SK-N-SH treated with all-trans-retinoic acid at 6 μM for 48 hours (cell line): ENCODE measurements around the gene VSX2.

Source experiments
- CREB5 ChIP-seq: fragments of 250-450 bp; sonication (Bioruptor Pico); IDR thresholded peaks from 2 replicates; pipeline ENCODE4 v1.5.1; 2020; ENCODE audit warnings: low read depth, mild to moderate bottlenecking, moderate library complexity
- GLIS3 ChIP-seq: fragments of 250-450 bp; sonication (Bioruptor Pico); IDR thresholded peaks from 2 replicates; pipeline ENCODE4 v1.5.0; 2020; ENCODE audit warnings: mild to moderate bottlenecking, moderate library complexity
- OSR1 ChIP-seq: fragments of 250-450 bp; sonication (Bioruptor Pico); IDR thresholded peaks from 2 replicates; pipeline ENCODE4 v1.8.0; 2022; ENCODE audit warnings: moderate library complexity, mild to moderate bottlenecking, inconsistent platforms
- RARB ChIP-seq: fragments of 250-450 bp; sonication (Bioruptor Pico); IDR thresholded peaks from 2 replicates; pipeline ENCODE4 v1.8.0; 2021; ENCODE audit warnings: mild to moderate bottlenecking, moderate library complexity
- SNAI2 ChIP-seq: fragments of 250-450 bp; sonication (Bioruptor Pico); IDR thresholded peaks from 2 replicates; pipeline ENCODE4 v1.5.0; 2020; ENCODE audit warnings: mild to moderate bottlenecking, moderate library complexity
- TSHZ2 ChIP-seq: fragments of 250-450 bp; sonication (Bioruptor Pico); IDR thresholded peaks from 2 replicates; pipeline ENCODE4 v1.5.0; 2020; ENCODE audit warnings: mild to moderate bottlenecking, moderate library complexity
- ZC3H10 ChIP-seq: fragments of 250-450 bp; sonication (Bioruptor Pico); IDR thresholded peaks from 2 replicates; pipeline ENCODE4 v1.5.1; 2021; ENCODE audit warnings: mild to moderate bottlenecking, moderate library complexity
- ZFP3 ChIP-seq: fragments of 250-450 bp; sonication (Bioruptor Pico); IDR thresholded peaks from 2 replicates; pipeline ENCODE4 v1.5.0; 2020; ENCODE audit warnings: mild to moderate bottlenecking, moderate library complexity
- ZFP30 ChIP-seq: fragments of 450-650 bp; formaldehyde crosslinking; IDR thresholded peaks from 2 replicates; pipeline ENCODE4 v1.5.0; 2022; ENCODE audit warnings: mild to moderate bottlenecking, moderate library complexity
- ZNF565 ChIP-seq: fragments of 450-650 bp; formaldehyde crosslinking; conservative IDR thresholded peaks from 2 replicates; pipeline ENCODE4 v1.5.0; 2020; ENCODE audit warnings: low read depth, mild to moderate bottlenecking, moderate library complexity
- ZNF70 ChIP-seq: fragments of 450-650 bp; formaldehyde crosslinking; IDR thresholded peaks from 2 replicates; pipeline ENCODE4 v1.5.0; 2020; ENCODE audit warnings: mild to moderate bottlenecking, moderate library complexity

GRCh38 chr14:74292061-74292460 is 52.8 kb downstream of the VSX2 start:
- no peak for TF ChIP-seq SNAI2 (CRISPR knock-in tag)
- TF ChIP-seq ZFP3 (CRISPR knock-in tag) = no peak
- no peak for TF ChIP-seq CREB5 (CRISPR knock-in tag)
- TF ChIP-seq TSHZ2 (CRISPR knock-in tag) = no peak
- TF ChIP-seq ZNF565 (CRISPR knock-in tag) = no peak
- TF ChIP-seq ZFP30 = no peak
- TF ChIP-seq OSR1 (CRISPR knock-in tag) = no peak
- no peak for TF ChIP-seq ZC3H10
- TF ChIP-seq RARB = no peak
- TF ChIP-seq GLIS3 (CRISPR knock-in tag) = no peak
- no peak for TF ChIP-seq ZNF70 (CRISPR knock-in tag)
